GM12892 (cell line): ENCODE results near the gene PEX3.

Source experiments
- POLR2A ChIP-seq: IDR thresholded peaks from 2 replicates; pipeline ENCODE4 v1.6.1; 2011; ENCODE audit warnings: low read depth, low read length, control low read depth
- POLR2AphosphoS5 ChIP-seq: IDR thresholded peaks from 2 replicates; pipeline ENCODE4 v1.6.1; 2011; ENCODE audit warnings: low read depth, low read length, control low read depth
- TAF1 ChIP-seq: IDR thresholded peaks from 2 replicates; pipeline ENCODE4 v1.6.1; 2011; ENCODE audit warnings: low read depth, mild to moderate bottlenecking, control low read depth, low read length, borderline replicate concordance

- TF ChIP-seq POLR2A (no peak), POLR2AphosphoS5 (no peak), TAF1 (no peak)
Observed at GRCh38 chr6:143536461-143536865, 85.9 kb downstream of the PEX3 start.
